H1 (cell line): ENCODE data around the gene PARD3. TPM values are rescaled to one million over a fixed set of nuclear protein-coding genes. Genes with fewer than 3 reads are reported as not detected.

Source experiments
- CTCF ChIA-PET: fragments of 300-600 bp; sonication (Branson Sonifier 250); formaldehyde crosslinking; loops from one replicate; lab custom pipeline; 2021; ENCODE audit not compliant: partially characterized antibody; lab: Charles Lee
- POLR2A ChIA-PET: fragments of 300-600 bp; sonication (Branson Sonifier 250); formaldehyde crosslinking; loops from one replicate; lab custom pipeline; 2021; ENCODE audit warnings: inconsistent platforms; ENCODE audit not compliant: partially characterized antibody; lab: Charles Lee
- DNase-seq, 2 experiments: peaks; one replicate each; pipeline versions ENCODE4 v3.0.0 to v3.0.0-alpha.2; 2010 to 2022; ENCODE audit warnings: low spot score in 2 of 2, low read depth in 1 of 2, mixed read lengths in 1 of 2
- FAIRE-seq: peaks from 2 replicates; lab custom pipeline; 2011; peaks lifted over from hg19 to GRCh38; lab: Jason Lieb, UNC
- H2AFZ ChIP-seq: 2 replicates; pipeline ENCODE4 v1.8.1; 2012; ENCODE audit warnings: low read length, inconsistent platforms
- H2AK5ac ChIP-seq: 2 replicates; pipeline ENCODE4 v1.6.1; 2013; ENCODE audit warnings: low read depth, low read length
- H2BK120ac ChIP-seq: replicated peaks from 2 replicates; pipeline ENCODE3; 2013; ENCODE audit warnings: low read depth, low read length, inconsistent platforms
- H2BK12ac ChIP-seq: 2 replicates; pipeline ENCODE4 v1.6.1; 2013; ENCODE audit warnings: low read depth, low read length
- H2BK15ac ChIP-seq: 2 replicates; pipeline ENCODE4 v1.6.1; 2013; ENCODE audit warnings: low read length
- H2BK20ac ChIP-seq: 2 replicates; pipeline ENCODE4 v1.6.1; 2013; ENCODE audit warnings: low read length
- H2BK5ac ChIP-seq: 2 replicates; pipeline ENCODE4 v1.6.1; 2013; ENCODE audit warnings: low read depth, low read length
- H3K14ac ChIP-seq: 2 replicates; pipeline ENCODE4 v1.6.1; 2013; ENCODE audit warnings: inconsistent platforms; ENCODE audit not compliant: insufficient read length
- H3K18ac ChIP-seq: 2 replicates; pipeline ENCODE4 v1.6.1; 2013; ENCODE audit warnings: low read length; ENCODE audit errors: extremely low read depth
- H3K23ac ChIP-seq: 2 replicates; pipeline ENCODE4 v1.6.1; 2013; ENCODE audit warnings: inconsistent platforms; ENCODE audit not compliant: insufficient read length
- H3K23me2 ChIP-seq: 2 replicates; pipeline ENCODE4 v1.6.1; 2013; ENCODE audit warnings: low read depth, low read length
- H3K27ac ChIP-seq: 2 replicates; pipeline ENCODE4 v1.6.1; 2011; ENCODE audit warnings: low read depth, low read length, inconsistent platforms
- H3K27me3 ChIP-seq, 4 experiments: replicated peaks in 1 of 4; 1 replicate in 1 of 4; 2 replicates in 3 of 4; pipeline versions ENCODE4 v1.6.1 to v1.8.1; 2011 to 2013; ENCODE audit warnings: low read length in 3 of 4, mild to moderate bottlenecking in 3 of 4, inconsistent platforms in 2 of 4, mixed read lengths in 2 of 4, moderate library complexity in 1 of 4; ENCODE audit not compliant: control insufficient read depth in 3 of 4, insufficient read depth in 3 of 4; ENCODE audit errors: extremely low read depth in 1 of 4
- H3K36me3 ChIP-seq, 4 experiments: 2 replicates each; pipeline versions ENCODE4 v1.6.1 to v1.8.1; 2011 to 2013; ENCODE audit warnings: mild to moderate bottlenecking in 4 of 4, low read length in 3 of 4, moderate library complexity in 2 of 4, control low read depth in 1 of 4, inconsistent platforms in 1 of 4; ENCODE audit not compliant: insufficient read depth in 4 of 4, control insufficient read depth in 2 of 4
- H3K4ac ChIP-seq: replicated peaks from 2 replicates; pipeline ENCODE3; 2013; ENCODE audit warnings: low read length, low read depth, mixed read lengths, inconsistent platforms; ENCODE audit not compliant: insufficient read length
- H3K4me1 ChIP-seq, 4 experiments: replicated peaks in 1 of 4; 1 replicate in 1 of 4; 2 replicates in 3 of 4; pipeline versions ENCODE4 v1.6.1 to v1.8.1; 2011 to 2013; ENCODE audit warnings: low read length in 3 of 4, inconsistent platforms in 2 of 4, mixed read lengths in 1 of 4; ENCODE audit not compliant: insufficient read depth in 4 of 4, control insufficient read depth in 3 of 4
- H3K4me2 ChIP-seq, 2 experiments: 2 replicates each; pipeline versions ENCODE4 v1.6.1 to v1.8.1; 2011 to 2013; ENCODE audit warnings: low read depth in 2 of 2, low read length in 2 of 2, control low read depth in 1 of 2, inconsistent platforms in 1 of 2, mild to moderate bottlenecking in 1 of 2; ENCODE audit not compliant: insufficient read depth in 1 of 2
- H3K4me3 ChIP-seq, 4 experiments: fragments of 200-600, 300-600 bp in 1 of 4; sonication (generic), shearing (Covaris generic), sonication (Bioruptor Twin) in 1 of 4; 2 replicates each; pipeline versions ENCODE4 v1.5.1 to v1.8.1; 2011 to 2016; ENCODE audit warnings: low read length in 4 of 4, low read depth in 3 of 4, control low read depth in 2 of 4, inconsistent platforms in 2 of 4, mild to moderate bottlenecking in 2 of 4, mixed read lengths in 1 of 4, moderate library complexity in 1 of 4; ENCODE audit not compliant: insufficient read depth in 2 of 4; ENCODE audit errors: extremely low read depth in 1 of 4
- H3K56ac ChIP-seq: replicated peaks from 2 replicates; pipeline ENCODE3; 2013; ENCODE audit warnings: low read depth, mild to moderate bottlenecking, mixed read lengths, low read length, inconsistent platforms; ENCODE audit not compliant: insufficient read length
- H3K79me1 ChIP-seq: 2 replicates; pipeline ENCODE4 v1.6.1; 2013; ENCODE audit warnings: low read depth, low read length, control low read depth
- H3K79me2 ChIP-seq, 2 experiments: 2 replicates each; pipeline versions ENCODE4 v1.6.1 to v1.8.1; 2012 to 2013; ENCODE audit warnings: low read length in 2 of 2, mild to moderate bottlenecking in 2 of 2, inconsistent platforms in 1 of 2; ENCODE audit not compliant: insufficient read depth in 2 of 2, control insufficient read depth in 1 of 2
- H3K9ac ChIP-seq, 4 experiments: replicated peaks in 1 of 4; 1 replicate in 1 of 4; 2 replicates in 3 of 4; pipeline versions ENCODE4 v1.6.1 to v1.8.1; 2011 to 2013; ENCODE audit warnings: low read depth in 3 of 4, low read length in 3 of 4, control low read depth in 2 of 4, mild to moderate bottlenecking in 2 of 4, moderate library complexity in 2 of 4, inconsistent platforms in 1 of 4; ENCODE audit errors: extremely low read depth in 1 of 4
- H3K9me3 ChIP-seq, 2 experiments: 2 replicates each; pipeline versions ENCODE4 v1.6.1 to v1.8.1; 2012 to 2013; ENCODE audit warnings: mild to moderate bottlenecking in 2 of 2, moderate library complexity in 2 of 2, control low read depth in 1 of 2, inconsistent platforms in 1 of 2, low read depth in 1 of 2, low read length in 1 of 2, mixed read lengths in 1 of 2; ENCODE audit not compliant: insufficient read depth in 2 of 2
- H4K20me1 ChIP-seq, 2 experiments: replicated peaks in 1 of 2; 2 replicates each; pipeline versions ENCODE3 to v1.8.1; 2011 to 2013; ENCODE audit warnings: inconsistent platforms in 2 of 2, low read length in 2 of 2, mild to moderate bottlenecking in 1 of 2; ENCODE audit not compliant: insufficient read depth in 2 of 2, control insufficient read depth in 1 of 2
- H4K5ac ChIP-seq: 2 replicates; pipeline ENCODE4 v1.6.1; 2013; ENCODE audit warnings: low read length, low read depth, mixed read lengths, inconsistent platforms; ENCODE audit not compliant: insufficient read length
- H4K8ac ChIP-seq: 2 replicates; pipeline ENCODE4 v1.8.0; 2013; ENCODE audit warnings: mild to moderate bottlenecking, moderate library complexity, low read length, inconsistent platforms; ENCODE audit not compliant: insufficient read depth; ENCODE audit errors: extremely low read depth
- H4K91ac ChIP-seq: replicated peaks from 2 replicates; pipeline ENCODE3; 2013; ENCODE audit warnings: low read length, mixed read lengths, inconsistent platforms; ENCODE audit not compliant: insufficient read length
- CBX8 ChIP-seq: fragments of 300-800, 300-1000 bp; sonication (generic); IDR thresholded peaks from 2 replicates; pipeline ENCODE4 v1.7.1; 2016; ENCODE audit warnings: low read depth, low read length, borderline replicate concordance
- GABPA ChIP-seq: IDR thresholded peaks from 2 replicates; pipeline ENCODE4 v1.6.1; 2011; ENCODE audit warnings: mild to moderate bottlenecking, low read length, moderate library complexity, borderline replicate concordance; ENCODE audit not compliant: insufficient read depth
- KDM1A ChIP-seq: fragments of 200-600, 300-600 bp; sonication (generic); IDR thresholded peaks from 2 replicates; pipeline ENCODE4 v1.7.1; 2016; ENCODE audit warnings: mild to moderate bottlenecking, low read length, borderline replicate concordance
- RBBP5 ChIP-seq: IDR thresholded peaks from 2 replicates; pipeline ENCODE4 v1.7.1; 2012; ENCODE audit warnings: low read depth, mild to moderate bottlenecking, inconsistent platforms, low read length, moderate library complexity, borderline replicate concordance
- RFX5 ChIP-seq: IDR thresholded peaks from 2 replicates; pipeline ENCODE4 v1.6.1; 2011; ENCODE audit warnings: low read depth, low read length, improper control_type of control experiment, borderline replicate concordance
- SAP30 ChIP-seq: fragments of 300-600 bp; sonication (generic); IDR thresholded peaks from 2 replicates; pipeline ENCODE4 v1.7.1; 2012; ENCODE audit warnings: low read length, moderate library complexity, mild to moderate bottlenecking, inconsistent platforms; ENCODE audit not compliant: insufficient read depth, insufficient replicate concordance
- SP2 ChIP-seq: IDR thresholded peaks from 2 replicates; pipeline ENCODE4 v1.6.1; 2012; ENCODE audit warnings: mild to moderate bottlenecking, low read length, inconsistent platforms
- TEAD4 ChIP-seq: IDR thresholded peaks from 2 replicates; pipeline ENCODE4 v1.6.1; 2012; ENCODE audit warnings: low read depth, low read length, inconsistent platforms, mixed read lengths
- WGBS, 2 experiments: shearing (Covaris generic) in 1 of 2; methylation state at CpG; one replicate each; pipeline versions ENCODE4 v1.1.6 to v1.1.7; 2013 to 2015; ENCODE audit warnings: low lambda C conversion rate in 2 of 2, mixed read lengths in 2 of 2, inconsistent platforms in 1 of 2, low coverage in 1 of 2, missing lambda C conversion rate in 1 of 2; ENCODE audit not compliant: insufficient replicate concordance in 2 of 2, insufficient coverage in 1 of 2, insufficient read length in 1 of 2; ENCODE audit errors: extremely low coverage in 1 of 2, missing lambda C conversion rate in 1 of 2; 5-methylcytosine and 5-hydroxymethylcytosine counted together
- polyA plus RNA-seq, 7 experiments: library from polyadenylated mRNA; depleted of rRNA in 3 of 7; stranded (reverse) in 5 of 7; unstranded in 2 of 7; fragments of >200 nt in 5 of 7; fragments of 200-250 nt in 2 of 7; gene quantifications; 1 replicate in 5 of 7; 2 replicates in 1 of 7; 4 replicates in 1 of 7; pipeline versions ENCODE4 v1.2.1 to v1.2.3, GENCODE V29; 2011 to 2013; ENCODE audit warnings: missing spikeins in 2 of 7, mixed read lengths in 2 of 7
- total RNA-seq: library from RNA; stranded (reverse); fragmentation: NEBNext Ultra II Directional; extraction: Animal tissue kit (Norgen Biotek cat#: 25700); gene quantifications from 2 replicates; pipeline ENCODE4 v1.2.1, GENCODE V29; 2021
- TF ChIP-seq, protein P1 (sequence below): IDR thresholded peaks from 2 replicates; pipeline ENCODE4 v1.6.1; 2012; ENCODE audit warnings: inconsistent platforms

The PARD3 gene
- total and polyA plus RNA-seq, 2 of the 8 experiments (the other 6 are each of a cell fraction or from before 2014, with no cell fraction given), result 19.7 to 49.1 TPM

DNA sequence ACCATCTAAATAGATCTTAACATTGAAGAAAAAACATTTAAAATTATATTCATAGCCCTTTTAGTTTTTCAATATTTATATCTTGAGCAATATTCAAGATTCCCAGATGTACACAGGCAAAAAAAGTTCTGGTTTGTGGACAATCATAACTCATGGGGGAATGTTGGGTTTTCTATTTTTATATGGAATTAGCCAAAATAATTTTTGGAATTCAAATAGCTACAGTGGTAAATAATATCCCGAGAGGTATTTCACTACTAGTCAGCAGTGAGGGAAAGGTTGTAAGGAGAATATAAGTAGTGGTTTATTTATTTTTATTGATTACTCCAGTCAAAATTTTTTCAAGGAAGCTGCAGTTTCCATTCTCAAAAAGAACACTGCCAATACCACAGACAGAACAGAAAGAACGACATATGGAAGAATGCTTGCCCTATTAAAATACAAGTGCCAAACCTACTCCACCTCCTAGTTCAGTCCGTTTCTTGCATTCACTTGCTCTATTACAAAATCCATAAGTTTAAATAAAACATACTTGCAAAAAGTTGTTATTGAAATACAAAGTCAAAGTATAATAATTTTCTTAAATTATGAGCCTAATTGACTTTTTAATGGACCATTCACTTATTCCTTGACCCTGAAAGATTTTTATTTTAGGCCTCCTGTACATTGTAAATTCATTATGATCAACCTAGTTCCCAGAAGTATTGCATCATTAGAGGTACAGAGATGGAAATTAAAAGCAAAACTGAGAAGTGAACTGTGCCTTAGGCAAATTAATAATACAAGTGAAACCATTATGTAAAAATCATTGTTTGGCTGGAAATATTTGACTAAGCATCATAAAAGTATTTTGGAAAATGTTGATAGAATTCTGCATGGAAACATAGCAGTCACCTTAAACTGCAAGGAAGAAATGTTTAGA, 533.2 kb downstream of the PARD3 start:
- H3K27me3 ChIP-seq, result no peaks in the 10 kb centered on the region
- no peaks in the 10 kb centered on the region for H3K79me1 ChIP-seq
- no peak for DNase-seq
- no peaks in the 10 kb centered on the region for H4K20me1 ChIP-seq
- H2AK5ac ChIP-seq, result no peak overlapping the region
- H2AFZ ChIP-seq, result no peak overlapping the region
- H4K91ac ChIP-seq, result no peak overlapping the region
- no peak overlapping the region for H3K18ac ChIP-seq
- no peaks in the 10 kb centered on the region for H3K36me3 ChIP-seq
- CTCF ChIA-PET, result interaction anchor here (1.1 to 1.9 kb wide), 3 partner anchors 12 to 356 kb away, joined by 3 to 7 read pairs (median 3); no protein-coding TSS in a partner anchor
- no peak overlapping the region for H2BK20ac ChIP-seq
- POLR2A ChIA-PET, result no interaction called here
- no peak overlapping the region for H2BK15ac ChIP-seq
- no peak overlapping the region for H3K4ac ChIP-seq
- no peaks in the 10 kb centered on the region for H3K9me3 ChIP-seq
- no peaks in the 10 kb centered on the region for H3K79me2 ChIP-seq
- no peak overlapping the region for H3K4me2 ChIP-seq
- no peak overlapping the region for H4K8ac ChIP-seq
- H2BK12ac ChIP-seq, result no peak overlapping the region
- H2BK5ac ChIP-seq, result no peak overlapping the region
- H3K23me2 ChIP-seq, result no peaks in the 10 kb centered on the region
- no peak overlapping the region for H3K9ac ChIP-seq
- H3K56ac ChIP-seq, result no peak overlapping the region
- no peak overlapping the region for H3K14ac ChIP-seq
- H3K4me3 ChIP-seq, result no peak overlapping the region
- WGBS, 2 experiments, result 86% methylated on average over 3 of the region's 3 CpGs; no CpG with 5 or more reads in 1 of the 2 experiments
- no peak for FAIRE-seq
- TF ChIP-seq RFX5 (no peak), CBX8 (no peak), GABPA (no peak), RBBP5 (no peak), KDM1A (no peak), TEAD4 (no peak), SAP30 (no peak), SP2 (no peak)
- TF ChIP-seq, protein P1, sequence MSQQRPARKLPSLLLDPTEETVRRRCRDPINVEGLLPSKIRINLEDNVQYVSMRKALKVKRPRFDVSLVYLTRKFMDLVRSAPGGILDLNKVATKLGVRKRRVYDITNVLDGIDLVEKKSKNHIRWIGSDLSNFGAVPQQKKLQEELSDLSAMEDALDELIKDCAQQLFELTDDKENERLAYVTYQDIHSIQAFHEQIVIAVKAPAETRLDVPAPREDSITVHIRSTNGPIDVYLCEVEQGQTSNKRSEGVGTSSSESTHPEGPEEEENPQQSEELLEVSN, result no peak
- no peak overlapping the region for H4K5ac ChIP-seq
- H3K4me1 ChIP-seq, result peaks cover 0 to 2% (median 0%) of the 10 kb centered on the region in 4 experiments; a peak in 1 of 7 replicates
- no peak overlapping the region for H2BK120ac ChIP-seq
- H3K27ac ChIP-seq, result no peak overlapping the region
- H3K23ac ChIP-seq, result no peak overlapping the region
